ENCODE data around the gene REXO4. TPM values are rescaled to one million over a fixed set of nuclear protein-coding genes. Genes with fewer than 3 reads are reported as not detected.
A peak's percentile ranks its signal among the peaks of the same experiment; 100 is the strongest.

The REXO4 gene
- total and polyA plus RNA-seq, 2 of the 13 experiments (the other 11 are each of a cell fraction or from before 2014, with no cell fraction given), result 18.5 to 30.4 TPM

- TF ChIP-seq LRRFIP1 (CRISPR knock-in tag; conservative IDR thresholded peaks at IDR 0.05), result no peak
- TF ChIP-seq POLR2AphosphoS5 (IDR thresholded peaks at IDR 0.05; ENCODE audit: low read depth, low read length), result peak; percentile 69
- TF ChIP-seq, protein P1, sequence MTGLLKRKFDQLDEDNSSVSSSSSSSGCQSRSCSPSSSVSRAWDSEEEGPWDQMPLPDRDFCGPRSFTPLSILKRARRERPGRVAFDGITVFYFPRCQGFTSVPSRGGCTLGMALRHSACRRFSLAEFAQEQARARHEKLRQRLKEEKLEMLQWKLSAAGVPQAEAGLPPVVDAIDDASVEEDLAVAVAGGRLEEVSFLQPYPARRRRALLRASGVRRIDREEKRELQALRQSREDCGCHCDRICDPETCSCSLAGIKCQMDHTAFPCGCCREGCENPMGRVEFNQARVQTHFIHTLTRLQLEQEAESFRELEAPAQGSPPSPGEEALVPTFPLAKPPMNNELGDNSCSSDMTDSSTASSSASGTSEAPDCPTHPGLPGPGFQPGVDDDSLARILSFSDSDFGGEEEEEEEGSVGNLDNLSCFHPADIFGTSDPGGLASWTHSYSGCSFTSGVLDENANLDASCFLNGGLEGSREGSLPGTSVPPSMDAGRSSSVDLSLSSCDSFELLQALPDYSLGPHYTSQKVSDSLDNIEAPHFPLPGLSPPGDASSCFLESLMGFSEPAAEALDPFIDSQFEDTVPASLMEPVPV (CRISPR knock-in tag; IDR thresholded peaks at IDR 0.05), result peak; percentile 75; the same call in 1 of the 2 replicates
- no peak for TF ChIP-seq ZNF816 (CRISPR knock-in tag; IDR thresholded peaks at IDR 0.05; ENCODE audit: borderline replicate concordance)
- TF ChIP-seq, protein P2, sequence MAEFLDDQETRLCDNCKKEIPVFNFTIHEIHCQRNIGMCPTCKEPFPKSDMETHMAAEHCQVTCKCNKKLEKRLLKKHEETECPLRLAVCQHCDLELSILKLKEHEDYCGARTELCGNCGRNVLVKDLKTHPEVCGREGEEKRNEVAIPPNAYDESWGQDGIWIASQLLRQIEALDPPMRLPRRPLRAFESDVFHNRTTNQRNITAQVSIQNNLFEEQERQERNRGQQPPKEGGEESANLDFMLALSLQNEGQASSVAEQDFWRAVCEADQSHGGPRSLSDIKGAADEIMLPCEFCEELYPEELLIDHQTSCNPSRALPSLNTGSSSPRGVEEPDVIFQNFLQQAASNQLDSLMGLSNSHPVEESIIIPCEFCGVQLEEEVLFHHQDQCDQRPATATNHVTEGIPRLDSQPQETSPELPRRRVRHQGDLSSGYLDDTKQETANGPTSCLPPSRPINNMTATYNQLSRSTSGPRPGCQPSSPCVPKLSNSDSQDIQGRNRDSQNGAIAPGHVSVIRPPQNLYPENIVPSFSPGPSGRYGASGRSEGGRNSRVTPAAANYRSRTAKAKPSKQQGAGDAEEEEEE (CRISPR knock-in tag; IDR thresholded peaks at IDR 0.05; ENCODE audit: borderline replicate concordance), result no peak
- no peak for TF ChIP-seq RFX5 (IDR thresholded peaks at IDR 0.05; ENCODE audit: low read depth, low read length)
- no peak for TF ChIP-seq ZBTB38 (CRISPR knock-in tag; IDR thresholded peaks at IDR 0.05)
- TF ChIP-seq ZNF577 (CRISPR knock-in tag; IDR thresholded peaks at IDR 0.05; ENCODE audit: borderline replicate concordance, low read depth), result no peak
- TF ChIP-seq SIX1 (CRISPR knock-in tag; IDR thresholded peaks at IDR 0.05; ENCODE audit: borderline replicate concordance), result no peak
- no peak for TF ChIP-seq PHF5A (CRISPR knock-in tag; IDR thresholded peaks at IDR 0.05; ENCODE audit: low read depth, unreplicated experiment)
- TF ChIP-seq FOXA1 (IDR thresholded peaks at IDR 0.05), result no peak
- TF ChIP-seq FOXA1 (CRISPR knock-in tag; IDR thresholded peaks at IDR 0.05), result no peak
- TF ChIP-seq NR2F2 (IDR thresholded peaks at IDR 0.05; ENCODE audit: borderline replicate concordance, low read depth), result no peak
- no peak for TF ChIP-seq TBX3 (IDR thresholded peaks at IDR 0.05; ENCODE audit: borderline replicate concordance)
- TF ChIP-seq NR1H2 (CRISPR knock-in tag; IDR thresholded peaks at IDR 0.05; ENCODE audit: borderline replicate concordance, low read depth), result no peak
- no peak for TF ChIP-seq ZNF761 (CRISPR knock-in tag; conservative IDR thresholded peaks at IDR 0.05)
- 0 out of 2 replicates have a peak, but pooled peaks have one; percentile 41 for TF ChIP-seq TARDBP (CRISPR knock-in tag; IDR thresholded peaks at IDR 0.05)
- TF ChIP-seq PAWR (CRISPR knock-in tag; IDR thresholded peaks at IDR 0.05; ENCODE audit: borderline replicate concordance), result no peak
- no peak; the same call in 1 of the 2 replicates for TF ChIP-seq GTF3A (CRISPR knock-in tag; conservative IDR thresholded peaks at IDR 0.05)
- no peak for TF ChIP-seq ZKSCAN1 (IDR thresholded peaks at IDR 0.05; ENCODE audit: low read length)
- TF ChIP-seq ZNF740 (CRISPR knock-in tag; IDR thresholded peaks at IDR 0.05), result no peak; the same call in 1 of the 2 replicates
- TF ChIP-seq ZNF83 (CRISPR knock-in tag; IDR thresholded peaks at IDR 0.05; ENCODE audit: borderline replicate concordance), result no peak
- TF ChIP-seq ZNF567 (CRISPR knock-in tag; IDR thresholded peaks at IDR 0.05; ENCODE audit: borderline replicate concordance), result no peak
- no peak for TF ChIP-seq AKAP8 (CRISPR knock-in tag; IDR thresholded peaks at IDR 0.05)
- no peak for TF ChIP-seq GATA4 (IDR thresholded peaks at IDR 0.05; ENCODE audit: borderline replicate concordance, low read depth)
- TF ChIP-seq ZNF615 (CRISPR knock-in tag; IDR thresholded peaks at IDR 0.05; ENCODE audit: borderline replicate concordance), result no peak
Measured at GRCh38 chr9:133375116-133375723, 42.6 kb downstream of the REXO4 start (continued).
